GM12865 (cell line): ENCODE data around the gene PARP6.

Experiments
- DNase-seq: peaks from one replicate; pipeline ENCODE4 v3.0.0; 2010; ENCODE audit warnings: low read depth
- H3K4me3 ChIP-seq: 2 replicates; pipeline ENCODE4 v1.5.1; 2011; ENCODE audit warnings: mild to moderate bottlenecking, low read depth, low read length, control low read depth
- CTCF ChIP-seq: IDR thresholded peaks from 2 replicates; pipeline ENCODE4 v1.5.1; 2011; ENCODE audit warnings: low read length, control low read depth, low read depth, inconsistent platforms; ENCODE audit not compliant: insufficient read depth; ENCODE audit errors: missing control alignments

PARP6 gene

DNA sequence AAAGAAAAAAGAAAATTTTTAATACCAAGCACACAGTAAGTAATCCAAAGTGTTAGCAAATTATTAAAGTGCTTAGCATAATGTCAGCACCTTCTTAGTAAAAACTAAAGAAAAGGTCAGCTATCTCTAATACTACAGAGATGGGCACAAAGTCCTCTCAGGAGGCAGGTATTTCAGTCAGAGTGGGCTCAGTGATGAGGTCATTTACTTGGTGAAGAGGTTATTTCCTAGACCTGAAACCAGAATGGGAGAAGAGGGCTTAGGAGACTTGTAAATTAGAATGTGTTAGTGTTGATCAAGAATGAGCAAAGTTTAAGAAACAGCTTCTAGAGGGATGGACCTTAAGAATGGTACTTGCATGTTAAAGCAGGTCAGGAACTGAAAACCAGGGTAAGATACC, 32.7 kb downstream of the PARP6 start:
- DNase-seq: no peak
- no peak for TF ChIP-seq CTCF

DNA sequence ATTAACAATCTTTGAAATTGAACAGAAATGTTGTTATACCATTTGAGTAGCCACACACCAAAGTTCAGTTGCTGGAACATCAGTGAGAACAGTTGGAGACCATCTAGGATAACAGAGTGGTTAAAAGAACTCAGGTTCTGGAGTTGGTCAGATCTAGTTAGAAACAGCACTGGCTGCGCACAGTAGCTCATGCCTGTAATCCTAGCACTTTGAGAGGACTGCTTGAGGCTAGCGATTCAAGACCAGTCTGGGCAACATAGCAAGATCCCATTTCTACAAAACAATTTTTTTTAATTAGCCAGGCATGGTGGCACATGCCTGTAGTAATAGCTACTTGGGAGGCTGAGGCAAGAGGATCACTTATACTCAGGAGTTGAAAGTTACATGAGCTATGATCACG, 33.8 kb downstream of the PARP6 start:
- no peak for DNase-seq
- TF ChIP-seq CTCF: no peak
- H3K4me3 ChIP-seq: no peak overlapping the region

More for the DNA sequence above, 32.7 kb downstream of the PARP6 start:
- H3K4me3 ChIP-seq: no peak overlapping the region

GRCh38 chr15:72237853-72238224, 34.5 kb downstream of the PARP6 start:
- DNase-seq: no peak
- no peak overlapping the region for H3K4me3 ChIP-seq
- TF ChIP-seq CTCF: no peak

- peak; percentile 81 for DNase-seq
- H3K4me3 ChIP-seq: peak overlapping the region; percentile 34
- no peak for TF ChIP-seq CTCF
Measured at GRCh38 chr15:72237029-72237852, 35.1 kb downstream of the PARP6 start.

DNA sequence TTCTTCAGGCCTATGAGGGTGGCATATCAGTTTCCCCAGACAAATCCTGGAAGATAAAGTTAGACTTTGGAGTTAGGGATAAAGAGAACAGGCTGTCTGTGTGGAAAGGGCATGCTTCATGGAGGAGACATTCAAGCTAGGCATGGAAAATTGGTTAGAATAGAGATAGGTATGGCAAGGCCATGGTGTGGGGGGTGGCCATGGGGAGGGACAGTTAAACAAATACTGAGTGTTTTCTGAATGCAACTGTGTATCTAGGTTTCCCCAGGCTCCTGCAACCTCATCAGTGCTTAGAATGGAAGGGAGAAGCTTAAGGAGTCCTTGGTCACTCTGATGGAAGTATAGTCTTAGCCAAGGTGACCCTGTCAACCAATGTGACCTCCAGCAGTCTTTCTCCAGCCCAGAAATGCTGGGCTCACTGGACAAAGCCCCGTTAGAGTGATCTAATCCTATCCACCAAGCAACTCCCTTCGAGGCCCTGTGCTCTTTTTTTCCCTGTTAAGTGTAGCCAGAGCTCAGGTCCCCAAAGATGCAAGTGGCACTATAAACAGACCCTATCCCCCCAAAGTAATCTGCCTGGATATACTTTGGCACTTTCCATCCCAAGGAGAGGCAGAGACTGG, 35.9 kb downstream of the PARP6 start:
- TF ChIP-seq CTCF: no peak
- DNase-seq: no peak
- peak overlapping the region; percentile 34; the same call in 1 of the 2 replicates for H3K4me3 ChIP-seq

DNA sequence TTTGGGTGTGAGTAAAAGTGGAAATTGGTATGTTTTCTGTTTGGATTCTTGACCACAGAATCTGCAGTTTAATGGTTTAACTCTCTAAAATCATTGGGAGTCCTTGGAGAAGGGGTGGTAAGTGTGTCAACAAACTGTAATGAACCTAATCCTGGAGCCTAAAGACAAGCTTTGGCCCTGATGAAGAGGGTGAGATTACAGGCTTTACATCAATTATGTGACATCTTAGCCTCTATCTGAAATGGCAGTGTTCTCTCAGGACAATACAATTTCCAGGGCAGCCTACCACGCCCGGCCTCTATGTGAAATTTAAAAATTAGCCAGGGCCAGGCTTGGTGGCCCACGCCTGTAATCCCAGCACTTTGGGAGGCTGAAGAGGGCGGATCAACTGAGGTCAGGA, 37.1 kb downstream of the PARP6 start:
- no peak overlapping the region for H3K4me3 ChIP-seq
- TF ChIP-seq CTCF: no peak
- DNase-seq: no peak
